ENCODE results near the gene ZNF331.

GRCh38 chr19:53511933-53512374, 26.0 kb upstream of the ZNF331 start:
- TF ChIP-seq EP300 (IDR thresholded peaks at IDR 0.05; ENCODE audit: borderline replicate concordance) (no peak), CEBPB (IDR thresholded peaks at IDR 0.05) (no peak), TAF1 (IDR thresholded peaks at IDR 0.05; ENCODE audit: low read depth) (no peak), YY1 (IDR thresholded peaks at IDR 0.05; ENCODE audit: low read depth) (no peak), MAX (IDR thresholded peaks at IDR 0.05) (no peak), RAD21 (IDR thresholded peaks at IDR 0.05; ENCODE audit: low read depth) (peak; percentile 36; the same call in 1 of the 2 replicates)
